MCF 10A (cell line): ENCODE measurements around the gene IGFBP6. TPM values are rescaled to one million over a fixed set of nuclear protein-coding genes. Genes with fewer than 3 reads are reported as not detected.

ENCODE experiments used
- BruUV-seq: library from RNA; stranded (reverse); fragments of 400-500 nt; replicated peaks from 2 replicates; lab custom pipeline; 2021; lab: Mats Ljungman, UMichigan
- CTCF ChIA-PET: fragments of 300-600 bp; sonication (Branson Sonifier 250); formaldehyde crosslinking; extraction: SDS; loops from one replicate; lab custom pipeline; 2021; ENCODE audit warnings: antibody characterized with exemption, inconsistent platforms; lab: Yijun Ruan, JAX
- POLR2A ChIA-PET: fragments of 300-600, 350-650 bp; sonication (Branson Sonifier 250); formaldehyde crosslinking; extraction: SDS; loops from one replicate; lab custom pipeline; 2020; ENCODE audit warnings: antibody characterized with exemption, inconsistent platforms; lab: Yijun Ruan, JAX
- DNase-seq: peaks from one replicate; pipeline ENCODE4 v3.0.0-alpha.2; 2018; ENCODE audit not compliant: unreplicated experiment
- H3K27ac Mint-ChIP-seq: one replicate; pipeline ENCODE4 v1.8.0; 2022; ENCODE audit warnings: mild to moderate bottlenecking, low read depth, mixed read lengths; ENCODE audit not compliant: unreplicated experiment
- H3K27me3 Mint-ChIP-seq: one replicate; pipeline ENCODE4 v1.8.0; 2022; ENCODE audit warnings: mixed read lengths; ENCODE audit not compliant: insufficient read depth, unreplicated experiment
- H3K36me3 Mint-ChIP-seq: one replicate; pipeline ENCODE4 v1.8.0; 2022; ENCODE audit warnings: mild to moderate bottlenecking, moderate library complexity, mixed read lengths; ENCODE audit not compliant: insufficient read depth, unreplicated experiment
- H3K4me1 Mint-ChIP-seq: one replicate; pipeline ENCODE4 v1.8.0; 2022; ENCODE audit warnings: mixed read lengths; ENCODE audit not compliant: insufficient read depth, unreplicated experiment
- H3K4me3 Mint-ChIP-seq: one replicate; pipeline ENCODE4 v1.8.0; 2022; ENCODE audit warnings: mild to moderate bottlenecking, moderate library complexity, mixed read lengths; ENCODE audit not compliant: unreplicated experiment
- H3K9me3 Mint-ChIP-seq: one replicate; pipeline ENCODE4 v1.8.0; 2022; ENCODE audit warnings: mixed read lengths; ENCODE audit not compliant: unreplicated experiment
- CTCF ChIP-seq: fragments of 200-600 bp; IDR thresholded peaks from one replicate; pipeline ENCODE4 v1.8.0; 2022; ENCODE audit warnings: antibody characterized with exemption, mild to moderate bottlenecking; ENCODE audit not compliant: unreplicated experiment
- intact Hi-C: fragments of 100-400 bp; cut with micrococcal nuclease; formaldehyde crosslinking; loops from 2 replicates; pipeline ENCODE4 v1.14.1; 2022
- total RNA-seq: library from RNA; stranded (reverse); gene quantifications from 2 replicates; pipeline ENCODE4 v1.2.3, GENCODE V29; 2022

Gene IGFBP6
- total RNA-seq, 1 experiment from 2014 or later = 6.4 TPM

DNA sequence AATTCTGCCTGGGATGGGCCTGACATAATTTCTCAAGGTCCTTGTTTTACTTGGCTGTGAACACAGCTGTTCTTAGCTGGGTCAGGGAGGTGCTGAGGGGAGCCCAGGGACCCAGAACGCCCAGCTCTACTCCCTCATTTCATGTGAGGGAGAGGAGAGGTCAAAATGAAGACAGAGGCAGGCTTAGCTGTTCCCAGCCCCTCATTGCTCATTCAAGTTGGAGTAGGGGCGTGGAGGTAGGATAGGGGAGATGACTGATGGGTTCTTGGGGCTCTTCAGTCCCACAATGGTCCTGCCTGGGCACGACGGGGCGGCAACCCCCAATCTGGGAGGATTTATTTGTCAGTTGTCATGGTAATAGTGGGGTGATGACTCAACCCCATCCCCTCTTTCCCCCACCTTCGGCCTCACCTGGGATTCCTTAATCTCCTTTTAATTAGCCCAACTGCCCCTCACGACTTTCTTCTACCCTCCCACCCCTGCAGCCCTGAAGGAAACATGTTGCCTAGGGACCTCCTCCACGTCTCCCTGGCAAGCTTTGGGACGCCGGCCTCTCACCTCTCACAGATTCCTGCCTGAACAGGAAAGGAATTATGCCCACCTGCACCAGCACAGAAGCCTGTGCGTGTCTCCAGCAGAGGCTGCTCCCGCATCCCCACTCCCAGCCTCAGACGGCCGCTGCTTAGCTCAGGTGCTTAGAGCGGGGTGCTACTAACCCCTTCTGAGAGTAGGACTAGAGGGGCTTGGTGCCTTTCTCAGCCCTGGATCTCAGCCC lies 28.5 kb upstream of the IGFBP6 start:
- Mint-ChIP-seq H3K9me3 (no peaks in the 10 kb centered on the region), H3K4me3 (no peak overlapping the region), H3K4me1 (peaks cover 12% of the 10 kb centered on the region), H3K27me3 (no peaks in the 10 kb centered on the region), H3K27ac (no peak overlapping the region), H3K36me3 (peaks cover 57% of the 10 kb centered on the region)
- intact Hi-C loops = no loop called here
- no peak for DNase-seq
- ChIA-PET CTCF (interaction anchor here (0.6 to 15.4 kb wide), 7 partner anchors 9 to 222 kb away, joined by 3 to 267 read pairs (median 5); partner anchors contain the start of genes IGFBP6, SOAT2 and SPRYD3), POLR2A (interaction anchor here (1.0 kb wide), 1 partner anchor 8 kb away, joined by 3 read pairs; no protein-coding TSS in a partner anchor)
- BruUV-seq = no TSS peak
- TF ChIP-seq CTCF = no peak

DNA sequence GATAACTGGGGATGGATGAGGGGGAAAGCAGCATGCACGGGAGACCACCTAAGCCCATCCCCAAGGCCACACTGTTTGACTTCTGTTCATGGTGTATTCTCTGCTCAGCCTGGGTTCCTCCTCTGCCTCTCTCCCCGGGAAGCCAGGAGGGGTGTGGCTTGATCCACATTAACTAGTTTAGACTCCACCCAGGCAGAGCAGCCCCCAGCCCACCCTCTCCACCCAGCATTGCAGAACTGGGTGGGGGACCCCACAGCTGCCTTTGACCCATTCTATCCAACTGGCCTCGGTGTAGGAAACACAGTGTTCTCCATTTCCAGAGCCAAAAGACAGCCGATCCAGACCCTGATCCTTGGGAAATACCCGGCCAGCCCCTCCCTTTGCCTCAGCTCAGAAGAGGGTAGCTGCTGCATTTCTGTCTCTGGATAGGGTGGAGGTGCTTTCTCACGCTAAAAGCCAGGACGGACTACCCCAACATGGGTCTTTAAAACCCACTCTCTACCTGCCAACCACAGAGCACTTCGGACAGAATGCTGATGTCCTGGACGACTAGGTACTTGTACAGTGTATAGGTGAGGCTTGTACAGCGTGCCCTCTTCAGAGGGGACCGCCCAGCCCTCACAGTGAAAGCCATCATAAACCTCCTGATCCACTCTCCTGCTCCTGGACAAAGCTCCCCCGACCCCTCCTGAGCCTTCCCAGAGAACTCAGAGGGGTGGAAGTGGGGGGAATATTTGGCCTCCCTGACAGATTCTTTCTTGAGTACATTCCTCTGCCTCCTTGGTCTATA lies 27.7 kb upstream of the IGFBP6 start:
- Mint-ChIP-seq H3K36me3 (peaks cover 56% of the 10 kb centered on the region), H3K9me3 (no peaks in the 10 kb centered on the region), H3K27ac (no peak overlapping the region), H3K4me1 (peaks cover 17% of the 10 kb centered on the region), H3K27me3 (no peaks in the 10 kb centered on the region), H3K4me3 (no peak overlapping the region)
- intact Hi-C loops = no loop called here
- CTCF ChIA-PET = interaction anchor here (1.0 to 15.4 kb wide), 3 partner anchors 11 to 252 kb away, joined by 3 to 267 read pairs (median 5); partner anchors contain the start of genes AAAS, IGFBP6 and SOAT2
- TF ChIP-seq CTCF = no peak
- DNase-seq = no peak
- POLR2A ChIA-PET = no interaction called here
- BruUV-seq = no TSS peak

- CTCF ChIA-PET = interaction anchor here (0.9 to 15.4 kb wide), 6 partner anchors 10 to 308 kb away, joined by 3 to 267 read pairs (median 4); partner anchors contain the start of genes AAAS, IGFBP6 and SOAT2
- no peak for DNase-seq
- Mint-ChIP-seq H3K27ac (no peak overlapping the region), H3K27me3 (no peaks in the 10 kb centered on the region), H3K4me1 (peaks cover 12% of the 10 kb centered on the region), H3K36me3 (peaks cover 59% of the 10 kb centered on the region), H3K9me3 (no peaks in the 10 kb centered on the region), H3K4me3 (no peak overlapping the region)
- no peak for TF ChIP-seq CTCF
- no TSS peak for BruUV-seq
- POLR2A ChIA-PET = interaction anchor here (1.1 kb wide), 1 partner anchor 361 kb away, joined by 3 read pairs; no protein-coding TSS in a partner anchor
- intact Hi-C loops = no loop called here
These were observed 26.5 kb upstream of the IGFBP6 start for GRCh38 chr12:53070877-53071492.
